ENCODE results near the gene HCFC1R1.

DNA sequence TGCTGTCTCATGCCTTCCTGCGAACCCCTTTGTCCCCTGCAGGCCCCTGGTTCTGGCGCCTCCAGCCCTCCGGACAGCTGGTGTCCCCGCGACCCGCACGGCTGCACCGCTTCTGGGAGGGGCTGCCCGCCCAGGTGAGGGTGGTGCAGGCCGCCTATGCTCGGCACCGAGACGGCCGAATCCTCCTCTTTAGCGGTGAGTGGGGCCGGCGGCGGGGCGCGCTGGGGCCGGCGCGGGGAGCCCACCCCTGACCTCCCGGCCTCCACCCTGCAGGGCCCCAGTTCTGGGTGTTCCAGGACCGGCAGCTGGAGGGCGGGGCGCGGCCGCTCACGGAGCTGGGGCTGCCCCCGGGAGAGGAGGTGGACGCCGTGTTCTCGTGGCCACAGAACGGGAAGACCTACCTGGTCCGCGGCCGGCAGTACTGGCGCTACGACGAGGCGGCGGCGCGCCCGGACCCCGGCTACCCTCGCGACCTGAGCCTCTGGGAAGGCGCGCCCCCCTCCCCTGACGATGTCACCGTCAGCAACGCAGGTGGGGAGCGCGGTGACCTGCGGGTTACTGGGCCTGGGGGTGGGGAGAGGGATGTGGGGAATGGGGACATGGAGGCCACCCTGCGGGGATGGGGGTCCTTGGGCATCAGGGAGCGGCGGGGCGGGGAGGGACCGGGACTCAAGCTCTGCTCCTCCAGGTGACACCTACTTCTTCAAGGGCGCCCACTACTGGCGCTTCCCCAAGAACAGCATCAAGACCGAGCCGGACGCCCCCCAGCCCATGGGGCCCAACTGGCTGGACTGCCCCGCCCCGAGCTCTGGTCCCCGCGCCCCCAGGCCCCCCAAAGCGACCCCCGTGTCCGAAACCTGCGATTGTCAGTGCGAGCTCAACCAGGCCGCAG is 34.6 kb upstream of the HCFC1R1 start:
- TF ChIP-seq POLR2AphosphoS5 (IDR thresholded peaks at IDR 0.05; ENCODE audit: low read depth, low read length) (no peak), RFX5 (IDR thresholded peaks at IDR 0.05; ENCODE audit: low read length) (no peak), EP300 (IDR thresholded peaks at IDR 0.05; ENCODE audit: borderline replicate concordance in 1 of 2, low read depth in 1 of 2, low read length in 1 of 2) (no peak)
